Measurements from ENCODE around the gene JDP2. TPM values are rescaled to one million over a fixed set of nuclear protein-coding genes. Genes with fewer than 3 reads are reported as not detected.

Gene JDP2
- total RNA-seq, 2 experiments from 2014 or later: 2.6 to 2.9 TPM

GRCh38 chr14:75491376-75491978 is 63.7 kb downstream of the JDP2 start:
- H3K36me3 Mint-ChIP-seq (ENCODE audit: low read depth): no peaks in the 10 kb centered on the region
- no peak for DNase-seq
- ChIA-PET CTCF (interaction anchor here (2.0 kb wide), 1 partner anchor 75 kb away, joined by 5 read pairs; no protein-coding TSS in a partner anchor), POLR2A (no interaction called here)
- H3K4me1 Mint-ChIP-seq: peaks cover 63% of the 10 kb centered on the region
- H3K27ac Mint-ChIP-seq: no peak overlapping the region
- H3K4me3 Mint-ChIP-seq: no peak overlapping the region
- H3K9me3 Mint-ChIP-seq: peaks cover 6% of the 10 kb centered on the region
- H3K27me3 Mint-ChIP-seq: no peaks in the 10 kb centered on the region

GRCh38 chr14:75492832-75493591 is 65.2 kb downstream of the JDP2 start:
- CTCF ChIA-PET: interaction anchor here (0.6 kb wide), 1 partner anchor 19 kb away, joined by 3 read pairs; no protein-coding TSS in a partner anchor
- POLR2A ChIA-PET: interaction anchor here (1.6 kb wide), 1 partner anchor 21 kb away, joined by 4 read pairs; no protein-coding TSS in a partner anchor
- no peak overlapping the region for H3K27ac Mint-ChIP-seq

GRCh38 chr14:75493592-75494087 is 65.8 kb downstream of the JDP2 start:
- ChIA-PET CTCF (interaction anchor here (1.4 kb wide), 1 partner anchor 67 kb away, joined by 4 read pairs; no protein-coding TSS in a partner anchor), POLR2A (interaction anchor here (1.6 kb wide), 1 partner anchor 21 kb away, joined by 4 read pairs; no protein-coding TSS in a partner anchor)
- peaks cover 63% of the 10 kb centered on the region for H3K4me1 Mint-ChIP-seq
- no peaks in the 10 kb centered on the region for H3K36me3 Mint-ChIP-seq (ENCODE audit: low read depth)
- peaks cover 6% of the 10 kb centered on the region for H3K9me3 Mint-ChIP-seq
- H3K27ac Mint-ChIP-seq: no peak overlapping the region
- no peak overlapping the region for H3K4me3 Mint-ChIP-seq
- no peaks in the 10 kb centered on the region for H3K27me3 Mint-ChIP-seq
- DNase-seq: no peak

More at GRCh38 chr14:75492832-75493591, 65.2 kb downstream of the JDP2 start:
- peaks cover 67% of the 10 kb centered on the region for H3K4me1 Mint-ChIP-seq
- no peaks in the 10 kb centered on the region for H3K36me3 Mint-ChIP-seq (ENCODE audit: low read depth)
- DNase-seq: no peak
- peaks cover 6% of the 10 kb centered on the region for H3K9me3 Mint-ChIP-seq
- no peak overlapping the region for H3K4me3 Mint-ChIP-seq
- no peaks in the 10 kb centered on the region for H3K27me3 Mint-ChIP-seq

GRCh38 chr14:75494896-75495295 is 67.1 kb downstream of the JDP2 start:
- no peak for DNase-seq
- Mint-ChIP-seq H3K27ac (peak overlapping the region; percentile 16), H3K4me3 (no peak overlapping the region), H3K4me1 (peaks cover 59% of the 10 kb centered on the region), H3K36me3 (ENCODE audit: low read depth) (no peaks in the 10 kb centered on the region), H3K27me3 (no peaks in the 10 kb centered on the region), H3K9me3 (peaks cover 6% of the 10 kb centered on the region)
- ChIA-PET CTCF (interaction anchor here (0.6 to 2.3 kb wide), 11 partner anchors 8 to 186 kb away, joined by 3 to 12 read pairs (median 4); partner anchors contain the start of gene BATF), POLR2A (interaction anchor here (0.7 to 3.9 kb wide), 5 partner anchors 8 to 66 kb away, joined by 3 to 35 read pairs (median 3); partner anchors contain the start of gene BATF)

GRCh38 chr14:75495399-75495798 is 67.6 kb downstream of the JDP2 start:
- no peak for DNase-seq
- CTCF ChIA-PET: interaction anchor here (0.8 to 2.3 kb wide), 10 partner anchors 8 to 187 kb away, joined by 3 to 12 read pairs (median 4); partner anchors contain the start of gene BATF
- Mint-ChIP-seq H3K4me3 (no peak overlapping the region), H3K36me3 (ENCODE audit: low read depth) (no peaks in the 10 kb centered on the region), H3K27me3 (no peaks in the 10 kb centered on the region), H3K9me3 (peaks cover 6% of the 10 kb centered on the region), H3K4me1 (peaks cover 58% of the 10 kb centered on the region), H3K27ac (peak overlapping the region; percentile 16)
- POLR2A ChIA-PET: interaction anchor here (0.7 to 3.9 kb wide), 7 partner anchors 9 to 369 kb away, joined by 3 to 35 read pairs (median 4); partner anchors contain the start of genes BATF and NEK9

- H3K9me3 Mint-ChIP-seq: peaks cover 3% of the 10 kb centered on the region
- no peak for DNase-seq
- H3K36me3 Mint-ChIP-seq (ENCODE audit: low read depth): no peaks in the 10 kb centered on the region
- peak overlapping the region; percentile 16 for H3K27ac Mint-ChIP-seq
- H3K4me3 Mint-ChIP-seq: no peak overlapping the region
- H3K27me3 Mint-ChIP-seq: no peaks in the 10 kb centered on the region
- ChIA-PET POLR2A (interaction anchor here (1.0 to 3.9 kb wide), 6 partner anchors 9 to 369 kb away, joined by 3 to 35 read pairs (median 8); partner anchors contain the start of genes BATF and NEK9), CTCF (interaction anchor here (1.3 to 2.3 kb wide), 7 partner anchors 8 to 187 kb away, joined by 3 to 12 read pairs (median 5); partner anchors contain the start of gene BATF)
- H3K4me1 Mint-ChIP-seq: peaks cover 55% of the 10 kb centered on the region
These were observed 68.1 kb downstream of the JDP2 start for GRCh38 chr14:75495882-75496281.

- H3K36me3 Mint-ChIP-seq (ENCODE audit: low read depth): no peaks in the 10 kb centered on the region
- H3K27ac Mint-ChIP-seq: peak overlapping the region; percentile 76
- peaks cover 3% of the 10 kb centered on the region for H3K9me3 Mint-ChIP-seq
- H3K4me3 Mint-ChIP-seq: no peak overlapping the region
- peaks cover 55% of the 10 kb centered on the region for H3K4me1 Mint-ChIP-seq
- DNase-seq: no peak
- POLR2A ChIA-PET: interaction anchor here (1.0 to 3.9 kb wide), 6 partner anchors 10 to 370 kb away, joined by 3 to 35 read pairs (median 8); partner anchors contain the start of genes BATF and NEK9
- CTCF ChIA-PET: interaction anchor here (1.1 to 2.3 kb wide), 8 partner anchors 9 to 189 kb away, joined by 3 to 12 read pairs (median 5); partner anchors contain the start of gene BATF
- H3K27me3 Mint-ChIP-seq: no peaks in the 10 kb centered on the region
These were observed 68.9 kb downstream of the JDP2 start for GRCh38 chr14:75496755-75497154.

- no peaks in the 10 kb centered on the region for H3K27me3 Mint-ChIP-seq
- H3K4me1 Mint-ChIP-seq: peaks cover 55% of the 10 kb centered on the region
- H3K4me3 Mint-ChIP-seq: peak overlapping the region; percentile 31
- DNase-seq: peak; percentile 44
- no peaks in the 10 kb centered on the region for H3K36me3 Mint-ChIP-seq (ENCODE audit: low read depth)
- POLR2A ChIA-PET: interaction anchor here (1.3 to 3.9 kb wide), 4 partner anchors 10 to 188 kb away, joined by 4 to 35 read pairs (median 15); partner anchors contain the start of gene BATF
- H3K9me3 Mint-ChIP-seq: peaks cover 3% of the 10 kb centered on the region
- CTCF ChIA-PET: interaction anchor here (1.1 to 2.0 kb wide), 6 partner anchors 9 to 189 kb away, joined by 3 to 12 read pairs (median 4); partner anchors contain the start of gene BATF
- H3K27ac Mint-ChIP-seq: peak overlapping the region; percentile 76
These were observed 69.4 kb downstream of the JDP2 start for GRCh38 chr14:75497191-75497590.

DNA sequence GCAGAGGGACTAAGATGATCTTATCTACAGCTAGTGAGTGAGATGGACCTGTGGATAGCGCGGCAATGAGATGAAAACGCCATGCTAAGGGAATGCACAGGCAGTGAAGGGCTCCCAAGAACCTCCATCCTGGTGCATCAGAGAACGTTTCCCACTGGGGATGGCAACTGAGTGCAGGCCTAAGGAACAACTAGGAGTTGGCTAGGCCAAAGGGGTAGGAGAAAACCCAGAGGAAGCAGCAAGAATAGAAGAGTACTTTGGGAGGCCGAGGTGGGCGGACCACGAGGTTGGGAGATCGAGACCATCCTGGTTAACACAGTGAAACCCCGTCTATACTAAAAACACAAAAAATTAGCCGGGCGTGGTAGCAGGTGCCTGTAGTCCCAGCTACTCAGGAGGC is 69.9 kb downstream of the JDP2 start:
- no peaks in the 10 kb centered on the region for H3K27me3 Mint-ChIP-seq
- no peak overlapping the region for H3K4me3 Mint-ChIP-seq
- peak overlapping the region; percentile 76 for H3K27ac Mint-ChIP-seq
- peaks cover 3% of the 10 kb centered on the region for H3K9me3 Mint-ChIP-seq
- no peaks in the 10 kb centered on the region for H3K36me3 Mint-ChIP-seq (ENCODE audit: low read depth)
- POLR2A ChIA-PET: interaction anchor here (2.6 to 3.9 kb wide), 3 partner anchors 11 to 24 kb away, joined by 12 to 35 read pairs (median 18); partner anchors contain the start of gene BATF
- no peak for DNase-seq
- CTCF ChIA-PET: interaction anchor here (0.7 to 2.0 kb wide), 7 partner anchors 10 to 190 kb away, joined by 3 to 12 read pairs (median 5); partner anchors contain the start of gene BATF
- peaks cover 53% of the 10 kb centered on the region for H3K4me1 Mint-ChIP-seq

DNA sequence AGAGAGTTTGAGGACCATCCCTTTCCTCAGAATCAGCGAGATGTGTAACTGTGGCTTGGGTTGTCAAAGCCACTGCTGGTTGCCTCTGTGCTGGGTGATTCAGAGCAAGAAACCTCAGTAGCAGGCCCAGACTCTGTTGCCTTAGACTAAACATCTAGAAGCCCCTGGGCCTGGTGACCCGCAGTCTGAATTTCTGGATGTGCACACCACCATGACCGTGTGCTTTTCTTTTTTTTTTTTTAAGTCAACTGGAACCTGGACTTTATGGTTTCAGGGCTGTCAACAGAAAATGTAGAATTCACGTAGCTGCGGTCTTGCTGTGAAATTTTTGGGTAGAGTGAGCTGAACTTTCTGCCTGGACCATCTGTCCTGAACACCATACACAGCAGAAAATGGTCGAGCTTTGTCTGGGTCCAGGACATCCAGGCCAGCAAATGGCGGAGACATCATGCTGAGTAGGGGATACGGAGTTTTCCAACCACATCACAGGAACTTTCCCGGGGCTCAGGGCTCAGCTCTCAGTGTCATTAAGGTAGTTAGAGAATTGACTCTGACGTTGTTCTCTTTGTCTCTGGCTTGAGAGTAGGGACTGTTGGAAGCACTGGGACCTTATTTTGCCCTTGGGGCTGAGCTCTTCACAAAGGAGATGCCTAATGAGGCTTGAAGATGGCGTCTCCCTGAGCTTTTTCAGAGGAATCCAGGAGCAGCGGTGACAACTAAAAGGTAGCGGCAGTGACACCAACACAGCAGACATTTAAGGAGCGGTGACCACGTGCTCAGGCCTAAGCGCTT is 71.5 kb downstream of the JDP2 start:
- DNase-seq: no peak
- POLR2A ChIA-PET: interaction anchor here (1.1 to 2.0 kb wide), 3 partner anchors 14 to 22 kb away, joined by 3 to 7 read pairs (median 4); no protein-coding TSS in a partner anchor
- Mint-ChIP-seq H3K27ac (peak overlapping the region; percentile 9), H3K27me3 (no peaks in the 10 kb centered on the region), H3K9me3 (peaks cover 3% of the 10 kb centered on the region), H3K4me1 (peaks cover 42% of the 10 kb centered on the region), H3K4me3 (no peak overlapping the region), H3K36me3 (ENCODE audit: low read depth) (no peaks in the 10 kb centered on the region)
- CTCF ChIA-PET: interaction anchor here (2.8 kb wide), 1 partner anchor 11 kb away, joined by 14 read pairs; no protein-coding TSS in a partner anchor

DNA sequence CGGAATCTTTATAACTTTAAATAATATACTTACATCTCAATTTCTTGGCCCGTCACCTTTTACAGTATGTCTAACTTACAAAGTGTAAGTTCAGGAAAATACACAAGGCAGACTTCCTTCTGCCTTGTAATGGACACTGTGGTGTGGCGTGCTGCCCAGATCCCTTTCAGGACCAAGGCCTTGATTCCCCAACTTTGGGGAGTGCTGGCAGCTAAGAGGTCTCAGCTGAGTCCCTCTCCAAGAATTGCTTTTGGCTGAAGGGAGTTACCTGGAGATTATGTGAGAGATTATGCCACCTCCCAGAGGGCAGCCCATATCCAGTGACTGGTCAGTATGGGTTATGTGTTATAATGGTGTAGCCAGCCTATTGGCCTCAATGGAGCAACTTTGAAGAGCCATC is 73.3 kb downstream of the JDP2 start:
- DNase-seq: no peak
- H3K4me3 Mint-ChIP-seq: no peak overlapping the region
- POLR2A ChIA-PET: no interaction called here
- CTCF ChIA-PET: interaction anchor here (2.8 kb wide), 1 partner anchor 13 kb away, joined by 14 read pairs; no protein-coding TSS in a partner anchor
- peaks cover 27% of the 10 kb centered on the region for H3K4me1 Mint-ChIP-seq
- no peaks in the 10 kb centered on the region for H3K36me3 Mint-ChIP-seq (ENCODE audit: low read depth)
- peaks cover 2% of the 10 kb centered on the region for H3K9me3 Mint-ChIP-seq
- H3K27me3 Mint-ChIP-seq: no peaks in the 10 kb centered on the region
- H3K27ac Mint-ChIP-seq: no peak overlapping the region

All from activated CD4-positive, alpha-beta memory T cell treated with anti-CD3 and anti-CD28 coated beads, Interleukin-2, amount 10 ng/mL, durations not matched to agents 7 days and 5 days (primary cell).